ENCODE data around the gene CFAP68.

DNA sequence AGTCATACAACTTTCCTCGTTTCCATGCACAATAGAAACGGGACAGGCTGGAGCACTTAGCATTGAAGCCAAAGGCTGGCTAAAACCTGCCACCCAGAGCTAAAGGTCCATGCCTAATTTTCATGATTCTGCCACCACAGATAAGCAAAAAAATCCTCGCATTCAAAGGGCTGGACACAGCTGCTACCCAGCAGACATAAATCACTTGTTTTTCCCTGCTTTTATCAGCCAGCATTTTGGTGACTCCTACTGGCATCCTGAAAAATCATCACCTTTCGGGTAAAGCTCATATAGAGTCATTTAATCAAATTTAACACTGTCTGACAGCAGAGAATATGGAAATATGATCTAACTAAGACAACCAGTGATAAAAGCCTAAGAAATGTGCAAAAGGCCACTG is 45.8 kb upstream of the CFAP68 start:
- TF ChIP-seq POLR2A (IDR thresholded peaks at IDR 0.05; ENCODE audit: extremely low read depth, insufficient read length): no peak
- TF ChIP-seq CTCF (IDR thresholded peaks at IDR 0.05; ENCODE audit: low read depth, low read length): no peak
